Measurements from ENCODE around the gene PTGIS. TPM values are rescaled to one million over a fixed set of nuclear protein-coding genes. Genes with fewer than 3 reads are reported as not detected.
A peak's percentile ranks its signal among the peaks of the same experiment; 100 is the strongest.

PTGIS gene
- total RNA-seq, 2 experiments from 2014 or later: not detected

GRCh38 chr20:49610691-49611538, 43.0 kb upstream of the PTGIS start:
- POLR2A ChIA-PET: interaction anchor here (0.7 to 1.1 kb wide), 4 partner anchors 38 to 238 kb away, joined by 3 to 6 read pairs (median 4); no protein-coding TSS in a partner anchor
- BruUV-seq (replicated peaks): no TSS peak
- Histone ChIP-seq H3K4me2 (ENCODE audit: low read length) (peak overlapping the region; percentile 57), H4K20me1 (ENCODE audit: insufficient read depth, low read length) (no peaks in the 10 kb centered on the region), H3K79me2 (ENCODE audit: insufficient read depth, low read depth, low read length) (no peaks in the 10 kb centered on the region), H3K9me2 (ENCODE audit: insufficient read depth, low read length) (no peaks in the 10 kb centered on the region), H3K4me3 (ENCODE audit: low read depth, low read length, poor library complexity, severe bottlenecking) (peak overlapping the region; percentile 44), H2AFZ (ENCODE audit: low read length) (peak overlapping the region; percentile 84), H3K36me3 (ENCODE audit: insufficient read depth, low read length) (no peaks in the 10 kb centered on the region), H3K4me1 (ENCODE audit: insufficient read depth, low read length, poor library complexity, severe bottlenecking) (peaks cover 15% of the 10 kb centered on the region), H3K27ac (ENCODE audit: low read depth, low read length, poor library complexity, severe bottlenecking) (no peak overlapping the region), H3K9me3 (ENCODE audit: low read length) (no peaks in the 10 kb centered on the region)
- intact Hi-C loops (cut with micrococcal nuclease; ENCODE audit: unreplicated experiment): loop anchor here (1.0 to 5.0 kb wide), 7 partner anchors 22 to 318 kb away; no protein-coding TSS in a partner anchor
- CTCF ChIA-PET (ENCODE audit: unreplicated experiment): interaction anchor here (0.6 to 1.4 kb wide), 3 partner anchors 65 to 276 kb away, joined by 3 to 4 read pairs (median 4); no protein-coding TSS in a partner anchor
- TF ChIP-seq CTCF (conservative IDR thresholded peaks at IDR 0.05; ENCODE audit: low read length): peak; percentile 99
- no peak for TF ChIP-seq EZH2phosphoT487 (IDR thresholded peaks at IDR 0.05; ENCODE audit: borderline replicate concordance, low read depth, low read length)
- peak; percentile 90 for DNase-seq (ENCODE audit: low spot score)

- BruUV-seq (replicated peaks): no TSS peak
- DNase-seq (ENCODE audit: low spot score): peak; percentile 85
- H3K27ac ChIP-seq (ENCODE audit: low read depth, low read length, poor library complexity, severe bottlenecking): no peak overlapping the region
- peak overlapping the region; percentile 5; the same call in 1 of the 2 replicates for H2AFZ ChIP-seq (ENCODE audit: low read length)
- no peaks in the 10 kb centered on the region for H3K36me3 ChIP-seq (ENCODE audit: insufficient read depth, low read length)
- peak overlapping the region; percentile 66 for H3K4me2 ChIP-seq (ENCODE audit: low read length)
- intact Hi-C loops (cut with micrococcal nuclease; ENCODE audit: unreplicated experiment): loop anchor here (1.0 to 2.0 kb wide), 2 partner anchors 68 to 274 kb away; no protein-coding TSS in a partner anchor
- no peaks in the 10 kb centered on the region for H3K9me3 ChIP-seq (ENCODE audit: low read length)
- no peaks in the 10 kb centered on the region for H3K9me2 ChIP-seq (ENCODE audit: insufficient read depth, low read length)
- peaks cover 25% of the 10 kb centered on the region for H3K4me1 ChIP-seq (ENCODE audit: insufficient read depth, low read length, poor library complexity, severe bottlenecking)
- peak; percentile 97 for TF ChIP-seq CTCF (conservative IDR thresholded peaks at IDR 0.05; ENCODE audit: low read length)
- no peak for TF ChIP-seq EZH2phosphoT487 (IDR thresholded peaks at IDR 0.05; ENCODE audit: borderline replicate concordance, low read depth, low read length)
- peak overlapping the region; percentile 11 for H3K4me3 ChIP-seq (ENCODE audit: low read depth, low read length, poor library complexity, severe bottlenecking)
- no peaks in the 10 kb centered on the region for H4K20me1 ChIP-seq (ENCODE audit: insufficient read depth, low read length)
- CTCF ChIA-PET (ENCODE audit: unreplicated experiment): interaction anchor here (0.6 to 1.5 kb wide), 9 partner anchors 11 to 307 kb away, joined by 3 to 9 read pairs (median 4); no protein-coding TSS in a partner anchor
- POLR2A ChIA-PET: no interaction called here
- no peaks in the 10 kb centered on the region for H3K79me2 ChIP-seq (ENCODE audit: insufficient read depth, low read depth, low read length)
Measured at GRCh38 chr20:49608752-49609670, 41.1 kb upstream of the PTGIS start.
